ENCODE measurements around the gene CYP4V2.
A peak's percentile ranks its signal among the peaks of the same experiment; 100 is the strongest.

CYP4V2 gene

DNA sequence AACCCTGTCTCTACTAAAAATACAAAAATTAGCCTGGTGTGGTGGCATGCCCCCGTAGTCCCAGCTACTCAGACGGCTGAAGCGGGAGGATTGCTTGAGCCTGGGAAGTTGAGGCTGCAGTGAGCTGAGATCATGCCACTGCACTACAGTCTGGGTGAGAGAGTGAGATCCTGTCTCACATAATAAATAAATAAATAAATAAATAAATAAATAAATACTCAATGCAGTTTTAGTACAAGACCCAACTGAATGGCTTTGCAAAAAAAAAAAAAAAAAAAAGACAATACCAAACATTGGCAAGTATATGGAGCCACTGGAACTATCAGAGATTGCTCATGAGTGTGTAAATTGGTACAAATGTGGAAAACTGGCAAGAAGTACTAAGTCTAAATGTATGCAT is 3.3 kb upstream of the CYP4V2 start:
- DNase-seq (ENCODE audit: low spot score), result no peak

DNA sequence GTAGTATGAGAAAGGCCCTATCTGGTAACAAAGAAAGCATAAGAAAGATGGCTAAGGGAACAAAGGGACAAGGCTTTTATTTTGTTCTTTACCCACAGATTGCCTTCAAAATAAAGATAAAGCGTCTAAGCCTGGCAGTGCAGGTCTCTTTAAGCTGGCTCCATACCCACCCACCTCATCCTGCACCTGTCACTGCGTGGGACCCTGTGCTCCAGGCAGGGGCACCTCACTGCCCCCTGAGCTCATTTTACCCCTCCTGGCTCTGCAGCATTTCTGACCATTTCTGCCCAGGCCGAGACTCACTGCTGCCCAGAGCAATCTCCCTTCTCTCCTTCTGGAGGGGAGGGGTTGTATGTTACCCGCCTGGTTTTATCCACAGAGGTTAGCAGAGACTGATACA is 1.7 kb upstream of the CYP4V2 start:
- peak; percentile 15 for DNase-seq (ENCODE audit: low spot score)

DNA sequence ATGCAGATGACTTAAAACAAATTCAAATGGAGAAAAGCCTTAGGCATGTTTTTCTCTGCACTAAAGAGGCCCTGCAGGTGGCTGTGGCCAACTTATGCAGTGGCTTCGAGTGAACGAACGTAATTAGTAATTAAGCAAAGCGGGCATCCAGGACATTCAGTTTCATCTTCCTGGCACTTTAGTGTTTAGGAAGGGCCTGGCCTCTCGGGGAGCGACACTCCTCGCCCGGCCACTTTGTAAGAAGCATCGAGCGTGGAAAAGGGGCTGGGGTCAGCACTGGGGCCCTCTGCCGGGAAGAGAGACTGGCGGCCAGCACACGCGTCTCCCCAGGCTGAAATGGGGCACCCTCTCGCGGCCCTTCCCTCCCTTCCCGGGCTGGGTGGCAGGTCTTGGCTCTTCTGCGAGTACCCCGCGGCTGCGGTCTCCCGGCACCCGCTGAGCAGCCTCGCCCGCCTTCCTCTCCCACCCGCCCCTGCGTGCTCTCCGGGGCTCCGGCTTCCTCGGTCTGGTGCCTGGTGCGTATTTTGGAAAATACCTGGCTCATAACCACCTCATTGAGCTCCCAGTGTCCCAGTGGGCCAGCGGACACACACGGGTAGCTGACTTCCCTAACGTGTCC is 677 bp upstream of the CYP4V2 start:
- no peak for DNase-seq (ENCODE audit: low spot score)

DNA sequence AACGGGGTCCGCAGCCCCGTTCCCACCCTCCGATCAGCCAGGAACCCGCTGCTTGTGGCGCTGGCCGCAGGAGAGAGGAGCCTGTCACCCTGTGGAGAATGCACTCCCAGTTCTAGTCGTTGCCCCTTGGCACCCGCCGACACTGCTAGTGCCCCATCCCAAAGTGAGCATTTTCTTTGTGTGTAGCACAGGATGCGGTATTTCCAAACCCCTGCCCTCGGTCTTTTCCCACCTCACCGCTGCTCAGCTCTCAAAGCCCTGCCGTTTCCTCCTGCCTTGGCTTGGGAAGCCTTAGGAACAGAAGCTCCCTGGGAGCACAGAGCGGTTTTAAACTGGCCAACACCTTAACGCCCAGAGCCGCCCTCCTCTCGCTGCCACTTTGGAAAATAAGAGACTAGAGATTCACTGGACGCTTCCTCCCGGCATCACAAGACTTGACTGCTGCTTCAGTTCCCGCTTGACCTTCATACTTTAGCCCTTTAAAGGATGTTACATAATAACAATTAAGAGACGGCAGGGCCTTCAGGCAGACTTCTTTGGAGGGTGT is 772 bp downstream of the CYP4V2 start:
- peak; percentile 57 for DNase-seq (ENCODE audit: low spot score)

DNA sequence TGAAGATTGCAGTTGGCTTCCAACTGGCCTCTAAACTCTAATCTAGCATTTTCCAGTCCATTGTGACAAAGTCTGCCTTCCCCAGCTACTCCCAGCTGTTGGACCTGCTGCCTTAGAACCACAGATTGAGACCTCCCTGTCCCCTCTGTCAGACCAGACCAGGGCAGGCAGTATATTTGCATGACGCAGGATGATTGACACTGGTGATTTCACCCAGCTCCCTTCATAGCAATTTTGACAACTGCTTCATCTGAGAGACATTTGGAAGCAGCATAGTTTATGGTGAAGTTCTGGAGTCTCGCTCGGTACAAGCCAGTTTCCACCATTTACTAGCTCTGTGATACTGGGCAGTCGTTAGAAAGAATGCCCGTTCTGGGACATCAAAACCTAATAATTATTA is 2.5 kb downstream of the CYP4V2 start:
- DNase-seq (ENCODE audit: low spot score), result no peak

DNA sequence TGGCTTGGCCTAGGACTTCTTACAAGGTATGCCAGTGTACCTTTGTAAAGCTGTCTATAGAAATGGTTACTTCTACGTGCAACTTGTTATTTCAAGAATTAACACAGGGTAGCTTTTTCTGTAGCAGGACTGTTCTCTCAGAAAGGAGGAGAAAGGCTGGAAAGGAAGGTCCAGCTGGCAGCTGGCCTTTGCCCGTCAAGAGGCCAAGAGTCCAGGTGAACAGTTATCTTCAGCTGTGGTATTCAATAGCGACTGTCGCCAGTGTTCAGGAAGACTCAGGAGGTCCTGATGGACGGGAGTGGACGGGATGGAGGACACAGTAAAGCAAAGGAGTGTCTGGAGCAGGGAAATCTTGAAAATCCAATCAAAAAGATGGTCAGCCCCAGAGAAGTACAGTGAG is 4.7 kb downstream of the CYP4V2 start:
- DNase-seq (ENCODE audit: low spot score), result no peak

DNA sequence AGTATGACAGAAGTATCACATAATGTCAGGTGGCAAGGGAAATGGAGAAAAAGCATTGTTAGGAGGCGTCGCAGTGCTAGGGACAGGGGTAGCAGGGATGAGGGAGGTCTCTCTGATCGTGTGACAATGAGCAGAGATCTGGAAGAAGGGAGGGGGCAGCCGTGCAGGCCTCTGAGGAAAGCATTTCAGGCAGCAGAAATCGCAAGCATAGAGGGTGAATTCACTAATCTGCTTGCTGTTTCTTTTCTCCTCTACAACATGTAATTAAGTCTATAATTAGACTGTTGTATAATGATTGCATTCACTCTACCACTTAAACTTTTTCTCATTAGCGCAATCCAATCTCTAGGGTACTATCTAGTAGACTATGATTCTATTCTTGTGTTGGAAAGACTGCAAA is 9.1 kb downstream of the CYP4V2 start:
- DNase-seq (ENCODE audit: low spot score), result no peak

DNA sequence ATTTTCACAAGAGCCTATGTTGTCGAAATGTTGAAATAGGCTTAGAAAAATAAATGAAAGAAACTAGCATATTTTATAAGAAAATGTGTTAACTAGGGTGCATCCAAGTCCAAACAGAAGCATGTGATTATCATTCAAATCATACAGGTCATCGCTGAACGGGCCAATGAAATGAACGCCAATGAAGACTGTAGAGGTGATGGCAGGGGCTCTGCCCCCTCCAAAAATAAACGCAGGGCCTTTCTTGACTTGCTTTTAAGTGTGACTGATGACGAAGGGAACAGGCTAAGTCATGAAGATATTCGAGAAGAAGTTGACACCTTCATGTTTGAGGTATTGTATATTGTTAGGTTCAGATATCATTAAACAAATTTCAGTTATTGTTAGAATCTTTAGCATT is 9.6 kb downstream of the CYP4V2 start:
- DNase-seq (ENCODE audit: low spot score), result no peak

DNA sequence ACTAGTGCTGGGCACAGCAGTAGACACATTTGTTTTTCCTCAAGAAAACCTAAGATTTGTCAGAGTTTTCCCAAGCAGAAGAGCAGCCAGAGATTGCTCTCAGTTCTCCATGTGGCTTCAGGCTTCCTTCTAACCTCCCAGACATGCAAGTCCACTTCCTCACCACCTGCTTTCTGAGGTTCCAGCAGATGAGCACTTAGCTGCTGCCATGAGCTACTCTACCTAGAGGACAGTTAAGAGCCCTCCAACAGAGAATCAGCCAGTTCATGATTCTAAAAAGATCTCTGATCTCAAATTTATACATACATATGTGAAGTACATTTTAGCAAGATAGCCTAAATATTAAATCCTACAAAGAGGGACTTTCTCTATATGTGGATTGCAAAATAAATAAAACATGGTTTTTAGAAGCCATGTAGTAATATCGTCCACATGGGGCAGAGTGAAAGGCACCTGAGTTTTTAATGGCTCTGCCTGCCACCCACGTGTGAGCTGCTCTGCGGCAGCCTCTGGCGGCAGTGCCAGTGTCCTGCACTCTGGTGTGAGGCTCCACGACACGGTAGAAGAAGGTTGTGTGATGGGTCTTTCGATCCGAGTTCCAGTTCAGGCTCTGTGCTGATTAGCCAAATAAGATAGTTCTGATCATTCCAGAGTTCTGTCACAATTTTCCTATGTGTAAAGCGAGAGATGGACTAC is 10.3 kb downstream of the CYP4V2 start:
- no peak for DNase-seq (ENCODE audit: low spot score)

DNA sequence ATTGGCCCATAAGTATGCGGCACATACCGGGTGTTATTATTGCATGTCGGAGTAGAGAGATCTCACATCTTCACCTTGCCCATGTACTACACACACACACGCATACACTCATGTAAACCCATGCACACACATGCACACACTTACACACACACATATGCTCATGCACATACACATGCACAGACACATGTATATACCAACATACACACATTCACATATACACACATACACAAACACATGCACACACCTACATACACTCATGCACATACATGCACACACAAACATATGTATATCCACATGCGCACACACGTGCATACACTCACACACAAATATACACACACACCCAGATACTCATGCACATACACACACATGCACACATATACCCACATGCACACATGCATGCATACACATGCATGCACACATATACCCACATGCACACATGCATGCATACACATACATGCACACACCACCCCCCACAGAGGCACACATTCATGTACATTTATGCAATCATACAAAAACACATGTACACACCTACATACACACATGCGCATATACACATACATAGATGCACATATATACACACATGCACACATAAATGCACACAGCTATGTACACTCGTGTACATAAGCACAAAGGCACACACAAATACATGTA is 11.2 kb downstream of the CYP4V2 start:
- no peak for DNase-seq (ENCODE audit: low spot score)

DNA sequence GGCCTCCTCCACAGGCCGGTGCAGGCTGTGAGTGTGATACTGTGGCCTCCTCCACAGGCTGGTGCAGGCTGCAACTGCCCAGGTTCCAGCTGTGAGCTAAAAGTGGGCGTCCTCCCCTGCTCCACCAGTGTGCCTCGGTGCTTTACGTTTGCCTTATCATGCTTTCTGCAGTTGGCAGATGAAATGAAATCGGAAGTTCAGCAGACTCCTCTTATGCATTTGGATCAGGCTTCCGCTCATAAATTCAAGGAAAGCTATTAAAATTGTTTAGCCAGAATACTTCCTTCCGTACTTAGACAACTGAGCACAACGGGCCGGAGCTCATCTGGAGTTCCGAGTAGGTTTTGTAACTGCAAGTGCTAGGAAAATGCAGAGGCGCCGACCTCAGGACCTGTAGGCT is 12.0 kb downstream of the CYP4V2 start:
- DNase-seq (ENCODE audit: low spot score), result peak; percentile 39

DNA sequence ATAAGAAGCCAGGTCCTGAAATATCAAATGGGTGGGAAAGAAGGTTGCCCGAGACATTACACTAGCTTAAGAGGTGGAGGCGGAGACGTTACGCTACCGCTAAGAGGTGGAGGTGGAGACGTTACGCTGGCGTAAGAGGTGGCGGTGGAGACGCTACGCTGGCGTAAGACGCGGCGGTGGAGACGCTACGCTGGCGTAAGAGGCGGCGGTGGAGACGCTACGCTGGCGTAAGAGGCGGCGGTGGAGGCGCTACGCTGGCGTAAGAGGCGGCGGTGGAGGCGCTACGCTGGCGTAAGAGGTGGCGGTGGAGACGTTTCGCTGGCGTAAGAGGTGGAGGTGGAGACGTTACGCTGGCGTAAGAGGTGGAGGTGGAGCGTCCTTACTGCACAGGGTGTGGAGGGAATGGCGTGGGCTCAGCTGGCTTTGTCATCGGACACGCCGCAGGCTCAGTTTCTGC is 12.8 kb downstream of the CYP4V2 start:
- DNase-seq (ENCODE audit: low spot score), result peak; percentile 39

DNA sequence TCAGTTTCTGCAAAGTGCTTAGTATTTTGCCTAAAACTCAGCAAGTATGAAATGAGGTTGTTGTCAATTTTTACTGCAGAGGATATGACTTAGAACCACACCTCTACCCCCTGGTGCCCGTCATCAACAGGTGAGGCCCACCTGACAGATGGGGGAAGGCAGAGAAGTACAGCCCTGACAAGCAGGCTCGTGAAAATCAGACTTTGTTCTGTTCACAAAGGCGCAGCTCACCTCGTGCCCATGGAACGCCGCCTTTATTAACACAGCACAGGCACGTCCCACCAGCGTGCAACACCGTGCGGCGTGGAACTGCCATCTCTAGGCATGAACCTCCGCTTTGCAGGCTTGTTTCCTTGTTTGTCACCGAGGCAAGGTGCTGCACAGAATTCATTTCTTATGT is 13.3 kb downstream of the CYP4V2 start:
- no peak for DNase-seq (ENCODE audit: low spot score)

DNA sequence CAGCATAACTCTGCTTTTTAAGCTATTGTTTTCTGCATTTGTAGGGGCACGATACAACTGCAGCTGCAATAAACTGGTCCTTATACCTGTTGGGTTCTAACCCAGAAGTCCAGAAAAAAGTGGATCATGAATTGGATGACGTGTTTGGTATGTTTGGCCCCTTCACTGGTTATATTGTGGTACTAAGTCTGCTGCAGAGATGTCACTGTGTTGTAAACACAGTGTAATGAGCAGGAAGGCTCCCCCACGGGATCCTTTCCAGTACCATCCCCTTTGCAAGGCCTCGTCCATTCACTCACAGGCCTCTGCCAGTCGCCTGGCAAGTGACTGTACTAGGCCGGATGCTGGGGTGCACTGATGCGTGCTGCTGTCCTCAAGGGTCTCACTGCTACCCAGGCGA is 13.8 kb downstream of the CYP4V2 start:
- DNase-seq (ENCODE audit: low spot score), result no peak

DNA sequence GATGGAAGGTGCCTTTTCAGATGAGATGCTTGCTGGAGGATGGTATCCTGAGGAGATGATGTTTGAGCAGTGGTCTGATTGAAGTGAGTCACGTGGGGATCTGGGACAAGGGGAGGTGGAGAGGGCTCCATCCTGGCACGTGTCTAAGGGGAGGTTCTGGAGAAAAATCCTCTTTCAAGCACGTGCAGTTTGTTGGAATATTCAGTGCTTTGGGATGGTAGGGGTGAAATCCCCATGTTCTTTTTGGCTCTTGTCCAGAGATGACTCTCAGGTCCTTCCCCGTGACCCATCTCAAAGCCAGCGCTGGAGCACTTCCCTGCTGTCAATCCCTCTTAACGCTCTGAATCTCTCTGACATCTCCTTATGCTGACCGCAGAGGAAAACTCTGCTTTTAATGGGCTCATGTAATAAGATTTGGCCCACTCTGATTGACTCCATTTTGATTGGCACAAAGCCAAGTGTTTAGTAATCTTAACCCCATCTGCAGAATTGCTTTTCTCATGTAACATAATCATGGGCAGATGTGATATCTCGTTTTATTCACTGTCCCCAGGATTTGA is 25.2 kb downstream of the CYP4V2 start:
- no peak for DNase-seq (ENCODE audit: low spot score)

DNA sequence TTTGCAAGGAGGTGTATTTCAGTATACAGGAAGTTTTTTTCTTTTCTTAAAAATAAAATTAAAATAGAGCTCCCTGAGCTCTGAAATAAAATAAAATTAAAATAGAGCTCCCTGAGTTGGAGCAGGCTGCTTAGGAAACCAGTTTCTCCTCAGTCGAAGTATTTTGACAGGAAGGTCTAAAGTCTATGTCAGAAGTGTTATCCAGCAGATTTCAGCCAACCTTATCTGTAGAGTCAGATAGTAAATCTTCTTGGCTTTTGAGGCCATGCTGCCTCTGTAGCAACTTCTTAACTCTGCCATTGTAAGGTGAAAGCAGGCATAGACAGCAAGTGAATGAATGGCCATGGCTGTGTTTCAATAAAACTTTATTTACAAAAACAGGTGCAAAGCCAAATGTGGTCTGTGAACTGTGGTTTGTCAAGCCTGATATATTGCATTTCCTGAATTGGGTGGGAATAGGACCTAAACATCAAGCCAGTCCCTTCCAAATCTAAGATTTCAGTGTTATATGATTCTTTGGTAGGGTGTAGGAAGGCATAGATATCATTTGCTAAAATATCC is 26.4 kb downstream of the CYP4V2 start:
- no peak for DNase-seq (ENCODE audit: low spot score)

DNA sequence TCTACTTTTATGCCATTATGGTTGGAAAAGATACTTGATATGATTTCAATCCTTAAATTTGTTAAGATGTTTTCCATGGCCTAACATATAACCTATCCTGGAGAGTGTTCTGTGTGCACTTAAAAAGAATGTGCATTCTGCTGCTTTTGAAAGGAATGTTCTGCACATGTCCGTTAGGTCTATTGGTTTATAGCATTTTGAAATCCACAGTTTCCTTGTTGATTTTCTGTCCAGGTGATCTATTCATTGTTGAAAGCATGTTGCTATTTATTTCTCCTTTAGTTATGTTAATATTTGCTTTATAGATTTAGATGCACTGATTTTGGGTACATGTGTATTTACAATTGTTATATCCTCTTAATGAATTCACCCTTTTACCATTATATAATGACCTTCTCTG is 30.3 kb downstream of the CYP4V2 start:
- DNase-seq (ENCODE audit: low spot score), result no peak

DNA sequence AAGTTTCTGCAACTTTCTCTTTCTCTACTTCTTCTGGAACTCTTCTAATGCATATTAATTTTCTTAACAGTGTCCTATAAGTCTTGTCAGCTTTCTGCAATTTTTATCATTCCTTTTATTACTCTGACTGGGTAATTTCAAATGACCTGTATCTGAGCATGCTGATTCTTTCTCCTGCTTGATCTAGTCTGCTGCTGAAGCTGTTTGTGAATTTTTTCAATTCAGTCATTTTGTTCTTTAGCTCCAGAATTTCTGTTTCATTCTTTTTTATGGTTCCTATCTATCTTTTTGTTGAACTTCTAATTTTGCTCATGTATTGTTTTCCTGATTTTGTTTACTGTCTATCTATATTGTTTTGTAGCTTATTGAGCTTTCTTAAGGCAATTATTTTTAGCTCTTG is 34.5 kb downstream of the CYP4V2 start:
- DNase-seq (ENCODE audit: low spot score), result no peak

DNA sequence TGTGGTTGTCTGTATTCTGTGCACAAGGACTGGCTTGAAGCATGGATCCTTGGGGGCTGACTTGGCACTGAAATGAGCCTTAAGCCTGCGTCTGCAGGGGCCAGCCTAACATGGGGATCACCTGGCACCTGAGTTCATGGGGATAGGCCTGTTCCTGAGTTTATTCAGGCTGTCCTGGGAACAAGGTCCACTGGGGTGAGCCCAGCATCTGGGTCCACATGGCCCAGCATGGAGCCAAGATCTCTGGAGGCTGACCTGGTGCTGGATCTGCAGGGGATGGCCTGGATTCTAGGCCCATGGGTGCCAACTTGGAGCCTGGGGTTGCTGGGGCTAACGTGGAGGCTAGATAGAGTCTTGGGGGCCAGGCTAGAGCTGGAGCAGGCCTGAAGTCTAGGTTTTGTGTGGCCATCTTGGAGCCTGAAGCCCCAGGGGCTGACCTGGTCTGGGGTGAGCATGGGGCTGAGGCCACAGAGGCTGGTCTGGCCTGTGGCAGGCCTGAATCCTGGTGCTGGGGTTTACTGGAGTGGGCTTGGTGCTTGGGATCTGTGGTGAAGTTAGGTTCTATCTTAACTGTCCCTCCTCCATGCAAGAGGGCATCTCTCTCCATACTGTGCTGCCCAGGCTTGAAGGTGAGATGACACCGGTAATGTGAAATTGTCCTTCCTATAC is 35.3 kb downstream of the CYP4V2 start:
- no peak for DNase-seq (ENCODE audit: low spot score)

DNA sequence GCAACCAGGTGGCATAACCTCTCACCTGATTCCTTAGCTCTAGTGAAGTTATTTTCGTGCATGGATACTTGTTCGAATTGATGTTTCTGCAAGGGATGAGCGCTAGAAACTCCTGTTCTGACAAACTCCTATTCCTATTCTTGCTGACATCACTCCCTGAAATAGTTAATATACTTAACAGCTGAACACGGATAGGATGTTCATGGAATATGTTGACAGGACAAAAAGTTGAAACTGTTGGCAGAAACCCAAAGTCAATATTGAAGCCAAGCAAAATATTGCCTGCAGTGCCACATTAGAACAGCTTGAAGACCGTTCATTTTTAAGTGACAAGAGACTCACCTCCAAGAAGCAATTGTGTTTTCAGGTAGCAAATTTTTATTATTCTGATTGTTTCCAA is 35.9 kb downstream of the CYP4V2 start, which contains the start of gene KLKB1:
TSS of gene KLKB1 (plus strand) at position 287 of the 400 bp plus-strand sequence. CDS start 689 bp downstream, outside the sequence.
- no peak for DNase-seq (ENCODE audit: low spot score)

DNA sequence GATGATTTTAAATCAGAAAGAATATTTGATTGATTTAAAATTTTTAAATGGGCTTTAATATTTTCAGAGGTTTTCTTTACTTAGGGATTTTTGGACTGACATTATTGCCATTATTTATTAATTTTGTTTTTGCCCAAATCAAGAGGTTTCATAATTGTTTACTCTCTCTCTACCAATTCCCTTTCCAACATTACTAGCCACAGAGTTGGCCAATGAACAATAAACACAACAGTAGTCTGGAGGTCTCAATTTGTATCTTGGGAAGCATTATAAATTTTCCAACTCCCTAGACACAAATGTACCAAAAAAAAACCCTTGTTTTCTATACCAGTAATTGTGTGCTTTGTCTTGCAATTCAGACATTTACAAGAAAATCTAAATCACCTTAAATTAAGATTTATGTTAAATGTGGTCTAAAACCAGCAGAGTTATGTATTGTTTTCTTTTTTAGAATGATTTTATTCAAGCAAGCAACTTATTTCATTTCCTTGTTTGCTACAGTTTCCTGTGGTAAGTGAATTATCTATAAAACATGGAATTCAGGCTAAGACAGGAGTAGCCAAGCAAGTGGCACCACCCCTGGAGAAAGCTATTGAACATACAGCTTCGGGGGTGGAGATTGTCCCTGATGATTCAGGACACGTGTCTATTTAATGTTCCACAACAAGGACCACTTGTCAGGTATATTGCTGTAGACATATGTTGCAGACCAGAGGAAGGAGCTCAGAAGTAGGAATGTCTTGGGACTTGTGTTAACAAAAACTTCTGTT is 36.6 kb downstream of the CYP4V2 start:
- DNase-seq (ENCODE audit: low spot score), result no peak
